GM18507 (cell line): ENCODE results near the gene OST4.

Experiments
- DNase-seq: peaks from one replicate; pipeline ENCODE4 v3.0.0; 2011; ENCODE audit warnings: low read depth; ENCODE audit not compliant: insufficient read length; ENCODE audit errors: extremely low spot score
- FAIRE-seq: peaks from 2 replicates; lab custom pipeline; 2011; peaks lifted over from hg19 to GRCh38; lab: Jason Lieb, UNC

OST4 gene

DNA sequence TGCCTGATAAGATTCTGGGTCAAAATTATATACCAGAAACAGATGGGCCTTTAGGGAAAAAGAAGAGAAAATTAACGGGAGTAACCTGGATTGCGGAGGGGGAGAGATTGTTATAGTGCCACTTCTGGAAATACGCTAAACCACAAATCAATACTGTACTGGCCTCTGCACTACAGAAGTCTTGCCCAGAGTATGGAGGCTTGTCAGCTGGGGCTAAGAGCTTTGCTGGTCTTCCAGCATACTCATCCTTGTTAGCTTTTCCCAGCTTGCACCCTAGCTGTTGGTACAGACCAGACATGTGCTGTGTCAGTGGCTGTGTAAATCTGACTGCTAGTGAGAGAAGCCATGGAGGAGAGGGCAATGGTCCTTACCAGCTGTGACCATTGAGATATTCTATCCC is 11.1 kb downstream of the OST4 start:
- FAIRE-seq (no peak), DNase-seq (no peak)

- FAIRE-seq (no peak), DNase-seq (no peak)
These were observed 12.2 kb downstream of the OST4 start for GRCh38 chr2:27059141-27059820.

DNA sequence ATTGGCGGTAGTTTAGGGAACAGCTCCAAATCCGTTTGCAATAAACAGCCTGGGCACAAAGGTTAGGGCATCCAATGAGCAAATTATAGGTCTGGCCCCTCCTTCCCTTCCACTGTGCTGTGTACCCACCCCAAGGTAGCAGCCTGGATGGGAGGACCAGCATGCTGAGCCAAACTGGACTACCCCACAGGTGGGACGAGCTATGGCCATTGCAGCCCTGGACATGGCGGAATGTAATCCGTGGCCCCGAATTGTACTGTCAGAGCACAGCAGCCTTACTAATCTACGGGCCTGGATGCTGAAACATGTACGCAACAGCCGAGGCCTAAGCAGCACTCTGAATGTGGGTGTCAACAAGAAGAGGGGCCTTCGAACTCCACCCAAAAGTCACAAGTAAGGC is 13.2 kb downstream of the OST4 start:
- no peak for DNase-seq
- FAIRE-seq = no peak

- DNase-seq (no peak), FAIRE-seq (no peak)
These were observed 14.3 kb downstream of the OST4 start for GRCh38 chr2:27057184-27057583.

DNA sequence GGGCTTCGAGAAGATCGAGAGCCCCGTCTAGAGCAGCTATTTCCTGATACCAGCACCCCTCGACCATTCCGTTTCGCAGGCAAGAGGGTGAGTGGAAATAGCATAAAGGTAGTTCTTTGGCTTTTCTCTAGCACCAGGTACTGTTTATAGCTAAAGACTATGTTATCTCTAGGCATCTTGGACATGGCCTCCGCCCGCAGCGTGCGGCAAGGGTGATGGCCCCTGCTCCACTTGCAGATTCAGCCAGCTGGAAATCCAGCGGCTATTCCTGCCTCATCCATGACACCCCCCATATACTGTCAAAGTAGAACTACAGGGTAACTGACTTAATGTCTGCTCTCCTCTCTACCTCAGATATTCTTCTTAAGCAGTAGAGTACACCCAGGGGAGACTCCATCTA is 16.7 kb downstream of the OST4 start:
- FAIRE-seq = no peak
- DNase-seq = no peak

DNA sequence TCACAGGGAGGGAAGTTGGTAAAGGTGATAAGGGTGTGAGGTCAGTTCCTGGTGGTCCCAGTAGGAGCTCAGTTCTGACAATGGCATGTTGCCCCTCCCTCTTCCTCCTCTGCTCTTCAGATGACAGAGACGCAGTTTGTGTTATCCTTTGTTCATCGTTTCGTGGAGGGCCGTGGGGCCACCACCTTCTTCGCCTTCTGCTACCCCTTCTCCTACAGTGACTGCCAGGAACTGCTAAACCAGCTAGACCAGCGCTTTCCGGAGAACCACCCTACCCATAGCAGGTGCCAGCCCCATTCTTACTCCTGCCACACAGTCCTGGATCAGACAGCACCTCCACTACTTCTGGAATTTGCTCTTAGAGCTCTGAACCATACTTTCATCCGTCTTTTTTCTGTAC is 17.7 kb downstream of the OST4 start:
- no peak for DNase-seq
- no peak for FAIRE-seq

GRCh38 chr2:27053321-27053720 is 18.1 kb downstream of the OST4 start:
- DNase-seq (no peak), FAIRE-seq (no peak)

- FAIRE-seq = no peak
These were observed 19.4 kb downstream of the OST4 start for GRCh38 chr2:27051902-27052645.

DNA sequence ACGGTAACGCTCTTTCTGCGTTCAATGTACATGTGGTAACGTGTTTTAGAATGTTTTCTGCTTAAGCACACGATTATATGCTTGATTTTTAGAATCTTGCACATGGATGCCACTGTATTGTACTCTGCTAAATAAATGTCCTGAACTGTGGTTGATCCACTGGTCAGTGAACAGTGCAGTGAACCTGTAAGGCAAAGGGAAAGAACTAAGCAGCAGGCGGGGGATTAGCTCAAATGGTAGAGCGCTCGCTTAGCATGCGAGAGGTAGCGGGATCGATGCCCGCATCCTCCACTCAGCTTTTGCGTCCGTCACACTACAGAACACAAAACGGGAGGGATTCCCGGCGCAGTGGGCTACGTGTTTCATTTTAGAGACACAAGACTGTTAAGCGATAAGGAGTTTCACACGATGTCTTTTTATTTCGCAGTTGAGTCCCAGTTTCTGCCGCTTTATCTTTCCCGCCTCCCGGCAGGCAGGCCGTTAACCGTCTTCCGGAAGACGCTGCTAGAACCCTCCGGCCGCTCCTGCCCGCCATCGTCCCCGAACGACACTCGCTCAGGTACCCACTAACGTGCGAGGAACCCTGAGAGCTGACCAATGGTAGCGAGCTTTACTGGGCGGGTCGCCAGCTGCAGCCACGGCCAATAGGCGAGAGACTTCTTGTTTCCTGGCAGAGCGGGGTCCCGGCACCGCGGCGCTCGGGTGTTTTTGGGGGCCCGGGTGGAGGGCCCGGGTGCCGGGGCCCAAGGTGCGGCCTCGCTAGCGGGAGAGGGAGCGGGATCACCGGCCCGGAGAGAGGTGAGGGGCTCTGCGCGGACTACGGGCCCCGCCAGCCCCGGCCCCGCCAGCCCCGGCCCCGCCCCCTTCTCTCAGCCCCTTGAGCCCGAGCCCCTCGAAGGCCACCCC is 20.2 kb downstream of the OST4 start, which contains the start of gene AGBL5:
AGBL5 (plus strand) TSS at position 673 of the 906 bp plus-strand sequence. CDS start 1,291 bp downstream, outside the sequence.
- FAIRE-seq = peak; percentile 85
- DNase-seq = peak; percentile 98

More at GRCh38 chr2:27051902-27052645, 19.4 kb downstream of the OST4 start:
- no peak for DNase-seq

- peak; percentile 72 for DNase-seq
- FAIRE-seq = no peak
These were observed 21.0 kb downstream of the OST4 start for GRCh38 chr2:27050281-27050995.

DNA sequence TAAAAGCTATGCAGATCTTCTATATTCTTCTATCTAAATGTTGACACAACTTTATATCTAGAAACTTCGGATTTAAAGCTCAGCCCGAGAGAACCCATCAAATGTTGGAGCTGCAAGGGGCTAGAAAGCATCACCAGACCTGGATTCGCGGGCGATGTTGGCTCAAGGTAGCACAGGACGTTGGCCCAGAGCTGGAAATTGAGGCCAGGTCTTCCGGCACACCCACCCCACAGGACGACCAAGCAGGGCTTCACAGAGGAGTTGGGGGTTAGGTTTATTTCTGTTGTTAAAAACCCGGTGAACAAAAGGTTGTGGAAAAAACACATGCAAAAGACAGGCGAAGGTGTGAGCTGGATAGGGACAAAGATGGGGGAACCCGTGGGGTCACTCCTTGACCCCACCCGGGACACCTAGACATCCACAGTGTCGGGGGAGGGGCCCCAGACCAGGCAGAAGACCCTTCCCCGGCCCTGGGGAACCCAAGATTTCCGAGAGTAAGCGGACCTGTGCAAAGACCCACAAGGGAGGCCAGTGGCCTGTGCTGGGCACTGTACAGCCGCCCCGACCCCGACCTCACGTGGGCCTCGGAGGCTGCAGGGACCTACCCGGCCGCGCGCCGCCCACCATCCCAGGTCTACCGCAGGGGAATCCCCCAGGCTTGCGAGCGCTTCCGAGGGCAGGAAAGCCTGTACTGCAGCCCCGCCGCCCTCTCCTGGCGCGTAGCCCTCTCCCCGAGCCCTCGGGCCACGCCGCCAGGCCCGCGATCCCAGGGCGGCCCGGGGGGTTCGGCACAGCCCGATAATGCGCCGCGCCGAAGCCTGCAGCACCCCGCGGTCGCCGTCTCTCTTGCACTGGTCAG is 21.8 kb downstream of the OST4 start:
- FAIRE-seq (no peak), DNase-seq (peak; percentile 53)

- FAIRE-seq = no peak
These were observed 28.3 kb downstream of the OST4 start for GRCh38 chr2:27042985-27043634.

GRCh38 chr2:27042159-27042661 is 29.2 kb downstream of the OST4 start:
- FAIRE-seq (peak; percentile 80), DNase-seq (no peak)

More at GRCh38 chr2:27042985-27043634, 28.3 kb downstream of the OST4 start:
- no peak for DNase-seq

GRCh38 chr2:27041752-27042151 is 29.7 kb downstream of the OST4 start:
- DNase-seq (no peak), FAIRE-seq (no peak)

DNA sequence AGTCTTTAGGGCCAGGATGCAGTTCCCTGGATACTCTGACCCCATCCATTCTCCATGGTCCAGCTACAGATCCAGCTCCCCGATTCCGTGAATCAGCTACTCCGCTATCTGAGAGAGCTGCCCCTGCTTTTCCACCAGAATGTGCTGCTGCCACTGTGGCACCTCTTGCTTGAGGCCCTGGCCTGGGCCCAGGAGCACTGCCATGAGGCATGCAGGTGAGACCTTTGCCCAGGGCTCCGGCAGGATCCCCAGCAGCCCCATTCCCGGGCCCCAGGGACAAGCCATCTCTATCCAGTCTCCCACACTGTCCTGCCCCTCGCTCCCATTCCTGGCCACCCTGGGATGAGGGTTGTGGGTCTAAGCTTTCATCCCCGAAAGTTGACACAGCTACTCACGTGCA is 31.2 kb downstream of the OST4 start:
- DNase-seq = no peak
- FAIRE-seq = no peak

- FAIRE-seq = no peak
- DNase-seq = no peak
These were observed 31.6 kb downstream of the OST4 start for GRCh38 chr2:27039871-27040270.

DNA sequence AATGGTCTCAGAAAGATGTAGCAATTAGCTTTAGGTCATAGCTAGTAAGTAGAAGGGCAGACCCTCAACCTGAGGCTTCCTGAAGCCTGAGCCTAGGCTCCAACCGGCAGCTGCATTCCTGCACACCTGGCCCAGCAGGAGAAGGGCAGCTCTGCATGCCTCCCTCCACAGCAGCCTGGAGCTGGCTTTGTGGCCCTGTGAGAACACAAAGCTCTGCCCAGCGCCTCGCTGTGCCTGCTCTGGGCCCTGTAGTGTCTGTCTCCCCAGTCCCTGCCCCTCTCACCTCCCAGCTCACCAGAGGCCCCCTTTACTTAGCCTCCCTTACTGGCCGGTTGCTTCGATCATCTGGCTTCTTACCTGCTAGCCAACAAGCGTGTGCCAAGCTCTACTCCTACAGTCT is 32.0 kb downstream of the OST4 start:
- FAIRE-seq (no peak), DNase-seq (no peak)
